HCT116 (cell line): ENCODE results near the gene KCNG1. TPM values are rescaled to one million over a fixed set of nuclear protein-coding genes. Genes with fewer than 3 reads are reported as not detected.

ENCODE experiments used
- ATAC-seq: fragments of 200-7000 bp; cut with Tn5 transposase; 2 replicates; pipeline ENCODE4 v1.9.1; 2020; ENCODE audit warnings: mild to moderate bottlenecking, moderate library complexity
- BruUV-seq: library from RNA; stranded (reverse); fragments of 400-500 nt; replicated peaks from 2 replicates; lab custom pipeline; 2021; lab: Mats Ljungman, UMichigan
- CTCF ChIA-PET: fragments of 300-600 bp; sonication (Branson Sonifier 250); formaldehyde crosslinking; loops from one replicate; lab custom pipeline; 2021; ENCODE audit warnings: antibody characterized with exemption; lab: Charles Lee
- POLR2A ChIA-PET: fragments of 300-600, 350-600 bp; sonication (Branson Sonifier 250); formaldehyde crosslinking; loops from one replicate; lab custom pipeline; 2021; ENCODE audit warnings: antibody characterized with exemption; lab: Charles Lee
- RAD21 ChIA-PET, 2 experiments: fragments of 300-600 bp; sonication (Branson Sonifier 250); formaldehyde crosslinking; loops; one replicate each; lab custom pipeline; 2023; ENCODE audit warnings: low total read pairs in 2 of 2; ENCODE audit not compliant: uncharacterized antibody in 2 of 2, unreplicated experiment in 2 of 2, low non-redundant PET in 1 of 2; lab: Charles Lee
- DNase-seq: peaks from one replicate; pipeline ENCODE4 v3.0.0-alpha.2; 2010; ENCODE audit warnings: low read depth, low spot score
- H2AFZ ChIP-seq: fragments of 200-600 bp; shearing (Covaris generic), sonication (generic); 2 replicates; pipeline ENCODE4 v1.6.1; 2017; ENCODE audit warnings: low read depth, mixed run types, mixed read lengths, antibody characterized with exemption, low read length; ENCODE audit not compliant: poor library complexity, severe bottlenecking
- H3K27ac ChIP-seq: 2 replicates; pipeline ENCODE4 v1.5.1; 2012; ENCODE audit warnings: low read depth, low read length
- H3K27me3 ChIP-seq: fragments of 200-600 bp; sonication (generic); 2 replicates; pipeline ENCODE4 v1.6.1; 2016; ENCODE audit warnings: mixed run types, low read length, mixed read lengths; ENCODE audit not compliant: insufficient read depth
- H3K36me3 ChIP-seq, 2 experiments: fragments of 200-500 bp in 1 of 2; fragments of 200-600 bp in 1 of 2; sonication (Bioruptor generic) in 1 of 2; sonication (generic) in 1 of 2; 2 replicates each; pipeline versions ENCODE4 v1.5.1 to v1.6.1; 2014 to 2016; ENCODE audit warnings: low read length in 2 of 2, inconsistent platforms in 1 of 2, mixed read lengths in 1 of 2, mixed run types in 1 of 2; ENCODE audit not compliant: insufficient read depth in 2 of 2, control insufficient read depth in 1 of 2
- H3K4me1 ChIP-seq, 2 experiments: fragments of 200-600 bp in 1 of 2; sonication (generic) in 1 of 2; 2 replicates each; pipeline versions ENCODE4 v1.5.1 to v1.6.1; 2012 to 2017; ENCODE audit warnings: low read length in 2 of 2, inconsistent platforms in 1 of 2, mild to moderate bottlenecking in 1 of 2, mixed read lengths in 1 of 2, mixed run types in 1 of 2, moderate library complexity in 1 of 2; ENCODE audit not compliant: insufficient read depth in 2 of 2, control insufficient read depth in 1 of 2
- H3K4me2 ChIP-seq: fragments of 200-600 bp; sonication (generic); 2 replicates; pipeline ENCODE4 v1.6.1; 2017; ENCODE audit warnings: mixed run types, low read length, mixed read lengths
- H3K4me3 ChIP-seq, 2 experiments: fragments of 200-600 bp in 1 of 2; sonication (generic) in 1 of 2; replicated peaks in 1 of 2; 2 replicates each; pipeline ENCODE4 v1.5.1; 2011 to 2016; ENCODE audit warnings: low read length in 2 of 2, control low read depth in 1 of 2, low read depth in 1 of 2, mild to moderate bottlenecking in 1 of 2, mixed read lengths in 1 of 2, mixed run types in 1 of 2
- H3K79me2 ChIP-seq: fragments of 200-600 bp; sonication (generic); 2 replicates; pipeline ENCODE4 v1.6.1; 2017; ENCODE audit warnings: mild to moderate bottlenecking, mixed run types, low read length, moderate library complexity, mixed read lengths; ENCODE audit not compliant: insufficient read depth
- H3K9ac ChIP-seq: fragments of 200-600 bp; sonication (generic); 2 replicates; pipeline ENCODE4 v1.6.1; 2016; ENCODE audit warnings: low read length, mixed read lengths
- H3K9me2 ChIP-seq: fragments of 200-600 bp; sonication (generic), shearing (Covaris generic); 2 replicates; pipeline ENCODE4 v1.6.1; 2017; ENCODE audit warnings: mixed run types, mild to moderate bottlenecking, moderate library complexity; ENCODE audit not compliant: insufficient read depth
- H3K9me3 ChIP-seq, 2 experiments: fragments of 200-500 bp in 1 of 2; fragments of 200-600 bp in 1 of 2; sonication (Bioruptor generic) in 1 of 2; sonication (generic) in 1 of 2; 2 replicates each; pipeline ENCODE4 v1.6.1; 2014 to 2017; ENCODE audit warnings: low read length in 2 of 2, mixed read lengths in 2 of 2, inconsistent platforms in 1 of 2, low read depth in 1 of 2, mild to moderate bottlenecking in 1 of 2, mixed run types in 1 of 2, moderate library complexity in 1 of 2; ENCODE audit not compliant: control insufficient read depth in 1 of 2, insufficient read depth in 1 of 2
- H4K20me1 ChIP-seq: fragments of 200-600 bp; sonication (generic), shearing (Covaris generic); 2 replicates; pipeline ENCODE4 v1.6.1; 2017; ENCODE audit warnings: mixed run types, mild to moderate bottlenecking, moderate library complexity; ENCODE audit not compliant: insufficient read depth
- CBX3 ChIP-seq: IDR thresholded peaks from 2 replicates; pipeline ENCODE4 v1.6.1; 2012; ENCODE audit warnings: low read depth
- CEBPB ChIP-seq: IDR thresholded peaks from 2 replicates; pipeline ENCODE4 v1.6.1; 2012; ENCODE audit warnings: low read depth
- ELF1 ChIP-seq: IDR thresholded peaks from 2 replicates; pipeline ENCODE4 v1.6.1; 2012; ENCODE audit warnings: low read depth, borderline replicate concordance
- EZH2 ChIP-seq: fragments of 200-600 bp; sonication (generic); IDR thresholded peaks from 2 replicates; pipeline ENCODE4 v1.6.1; 2017; ENCODE audit warnings: antibody characterized with exemption, mixed run types
- EZH2phosphoT487 ChIP-seq: fragments of 200-600 bp; IDR thresholded peaks from 2 replicates; pipeline ENCODE4 v1.6.1; 2018; ENCODE audit warnings: antibody characterized with exemption, borderline replicate concordance
- FOSL1 ChIP-seq: IDR thresholded peaks from 2 replicates; pipeline ENCODE4 v1.6.1; 2012; ENCODE audit warnings: low read depth
- JUND ChIP-seq: IDR thresholded peaks from 2 replicates; pipeline ENCODE4 v1.6.1; 2012
- POLR2A ChIP-seq: IDR thresholded peaks from 2 replicates; pipeline ENCODE4 v1.7.0; 2011; ENCODE audit warnings: borderline replicate concordance; ENCODE audit not compliant: insufficient read depth, insufficient read length; ENCODE audit errors: extremely low read depth
- RAD21 ChIP-seq: IDR thresholded peaks from 2 replicates; pipeline ENCODE4 v1.6.1; 2012; ENCODE audit warnings: low read depth, mild to moderate bottlenecking
- SIN3A ChIP-seq: IDR thresholded peaks from 2 replicates; pipeline ENCODE4 v1.6.1; 2012; ENCODE audit warnings: low read depth
- SRF ChIP-seq: IDR thresholded peaks from 2 replicates; pipeline ENCODE4 v1.6.1; 2012; ENCODE audit warnings: low read depth
- TCF7L2 ChIP-seq: IDR thresholded peaks from 2 replicates; pipeline ENCODE4 v1.7.0; 2011; ENCODE audit warnings: borderline replicate concordance, inconsistent platforms; ENCODE audit not compliant: insufficient read depth, insufficient read length; ENCODE audit errors: extremely low read depth
- YY1 ChIP-seq: IDR thresholded peaks from 2 replicates; pipeline ENCODE4 v1.6.1; 2011; ENCODE audit warnings: low read length, low read depth, moderate library complexity, mild to moderate bottlenecking; ENCODE audit not compliant: insufficient replicate concordance; ENCODE audit errors: extremely low read depth
- ZFX ChIP-seq: fragments of 450-650 bp; IDR thresholded peaks from 2 replicates; pipeline ENCODE4 v1.6.1; 2017
- ZNF274 ChIP-seq: fragments of 200-500 bp; sonication (Bioruptor generic); IDR thresholded peaks from 2 replicates; pipeline ENCODE4 v1.6.1; 2014; ENCODE audit warnings: mild to moderate bottlenecking, low read depth, low read length, inconsistent platforms
- intact Hi-C: fragments of 100-400 bp; cut with micrococcal nuclease; formaldehyde crosslinking; loops from 2 replicates; pipeline ENCODE4 v1.10.0; 2022
- total RNA-seq: library from RNA; stranded (reverse); gene quantifications from one replicate; pipeline ENCODE4 v1.2.1, GENCODE V29; 2021; ENCODE audit not compliant: unreplicated experiment
- TF ChIP-seq, protein P1 (sequence below): IDR thresholded peaks from 2 replicates; pipeline ENCODE4 v1.6.1; 2012
- TF ChIP-seq, protein P2 (sequence below): IDR thresholded peaks from 2 replicates; pipeline ENCODE4 v1.6.1; 2011; ENCODE audit warnings: mild to moderate bottlenecking, low read length, moderate library complexity; ENCODE audit not compliant: insufficient replicate concordance; ENCODE audit errors: extremely low read depth

The KCNG1 gene
- total RNA-seq, 1 experiment from 2014 or later: 54.6 TPM

DNA sequence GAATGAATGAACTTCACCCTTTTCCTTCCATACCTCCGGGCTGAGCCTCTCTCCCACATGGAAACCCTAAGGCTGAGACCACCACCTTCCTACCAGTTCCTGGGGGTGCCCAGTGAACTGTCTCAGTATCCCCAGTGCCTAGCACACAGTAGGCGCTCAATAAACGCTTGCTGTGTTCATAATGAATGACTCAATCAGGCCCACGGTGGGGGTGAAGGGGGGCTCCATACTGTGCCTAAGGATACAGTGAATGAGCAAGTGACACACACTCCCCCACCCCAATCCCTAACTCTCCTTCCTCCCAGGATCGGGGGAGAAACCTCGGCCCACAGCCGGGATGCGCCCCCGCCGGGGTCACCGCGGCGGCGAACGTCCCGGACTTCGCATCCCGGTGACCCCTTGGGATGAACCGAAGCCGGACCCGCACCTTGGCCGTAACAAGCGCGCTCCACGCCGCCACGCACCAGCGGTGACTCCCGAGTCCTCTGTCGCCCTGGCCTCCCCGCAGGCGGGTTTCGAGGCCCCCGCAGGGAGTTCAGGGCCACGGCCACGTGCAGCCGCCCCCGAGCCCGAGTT, 592 bp downstream of the KCNG1 start:
- H2AFZ ChIP-seq: no peak overlapping the region
- DNase-seq: no peak
- ChIA-PET RAD21 (no interaction called here), CTCF (no interaction called here)
- H3K9ac ChIP-seq: peak overlapping the region; percentile 82
- peaks cover 29% of the 10 kb centered on the region for H3K79me2 ChIP-seq
- H3K4me1 ChIP-seq: peaks cover 3 to 19% of the 10 kb centered on the region in 2 experiments; a peak in 3 of 4 replicates
- peak overlapping the region; percentile 80 to 92 for H3K4me3 ChIP-seq
- H4K20me1 ChIP-seq: no peaks in the 10 kb centered on the region
- intact Hi-C loops: no loop called here
- ATAC-seq: peak; percentile 20
- TF ChIP-seq SRF: no peak
- TF ChIP-seq EZH2phosphoT487: no peak
- TF ChIP-seq SIN3A: no peak
- no peak for TF ChIP-seq RAD21
- TF ChIP-seq ELF1: no peak
- TF ChIP-seq FOSL1: no peak
- TF ChIP-seq ZFX: no peak
- TF ChIP-seq POLR2A: no peak
- TF ChIP-seq, all 23 proteins: peak for 0
- H3K27me3 ChIP-seq: peaks cover 6% of the 10 kb centered on the region; the same call in 1 of the 2 replicates
- POLR2A ChIA-PET: interaction anchor here (0.6 to 1.5 kb wide), 2 partner anchors 20 to 42 kb away, joined by 3 to 4 read pairs; no protein-coding TSS in a partner anchor
- H3K4me2 ChIP-seq: peak overlapping the region; percentile 99
- H3K9me3 ChIP-seq: no peaks in the 10 kb centered on the region
- H3K36me3 ChIP-seq: no peaks in the 10 kb centered on the region
- H3K27ac ChIP-seq: peak overlapping the region; percentile 76
- no TSS peak for BruUV-seq
- H3K9me2 ChIP-seq: no peaks in the 10 kb centered on the region

DNA sequence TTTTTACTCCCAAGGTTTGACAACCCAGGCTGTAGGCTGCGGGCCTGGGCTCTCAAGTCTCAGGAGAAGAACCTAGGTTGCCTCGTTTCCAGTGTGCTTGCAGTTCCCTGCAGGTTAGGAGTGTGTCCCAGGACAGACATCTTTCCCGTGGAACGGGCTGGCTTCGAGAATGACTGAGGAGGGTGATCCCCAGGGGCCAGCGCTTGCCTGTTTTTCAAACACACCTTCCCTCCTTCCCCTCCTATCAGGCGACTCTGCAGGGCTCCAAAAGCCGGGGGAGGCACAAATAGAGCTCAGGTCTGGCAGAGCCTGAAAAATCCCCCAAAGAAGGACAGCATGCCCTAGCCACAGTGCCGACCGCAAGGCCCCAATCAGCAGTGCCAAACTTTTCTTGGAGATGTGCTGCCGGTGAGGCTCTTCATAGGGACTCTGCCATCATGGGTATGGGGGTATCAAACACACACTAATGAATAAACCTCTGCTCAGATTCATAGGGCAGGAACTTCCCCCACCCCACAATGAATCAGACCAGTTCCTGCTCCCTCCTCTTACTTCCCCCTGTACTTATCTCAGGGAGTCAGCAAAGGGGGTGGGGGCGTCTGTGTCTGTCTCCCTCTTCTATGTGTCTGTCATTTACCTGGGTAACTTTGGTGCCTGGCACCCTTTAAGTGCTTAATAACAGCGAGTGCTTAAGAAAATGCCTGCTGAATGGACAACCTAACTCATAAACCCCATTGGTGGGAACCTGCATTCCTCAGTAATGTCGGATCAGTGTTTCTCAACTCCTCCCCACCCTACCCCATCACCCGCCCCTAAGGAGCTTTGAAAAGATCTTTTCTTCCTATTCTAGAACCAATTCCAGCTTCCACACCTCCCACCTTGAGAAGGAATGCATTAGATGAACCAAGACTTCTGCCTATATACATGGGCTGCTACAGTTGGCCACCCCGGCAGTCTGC, 1.6 kb downstream of the KCNG1 start:
- Histone ChIP-seq H3K4me1 (peaks cover 3 to 19% of the 10 kb centered on the region in 2 experiments; a peak in 3 of 4 replicates), H3K9me2 (no peaks in the 10 kb centered on the region), H4K20me1 (no peaks in the 10 kb centered on the region), H3K79me2 (peaks cover 29% of the 10 kb centered on the region), H3K4me2 (peak overlapping the region; percentile 99), H3K9me3 (no peaks in the 10 kb centered on the region), H2AFZ (no peak overlapping the region), H3K4me3 (peak overlapping the region; percentile 80 to 92), H3K36me3 (no peaks in the 10 kb centered on the region), H3K27me3 (no peaks in the 10 kb centered on the region), H3K27ac (no peak overlapping the region), H3K9ac (peak overlapping the region; percentile 82)
- ChIA-PET POLR2A (interaction anchor here (0.6 to 1.5 kb wide), 2 partner anchors 21 to 41 kb away, joined by 3 to 4 read pairs; no protein-coding TSS in a partner anchor), RAD21 (no interaction called here), CTCF (no interaction called here)
- intact Hi-C loops: no loop called here
- BruUV-seq: TSS peak; percentile 40
- ATAC-seq (no peak), DNase-seq (no peak)
- TF ChIP-seq CBX3 (no peak), ZNF274 (no peak), RAD21 (no peak), ZFX (no peak), TCF7L2 (no peak), SIN3A (no peak), YY1 (no peak), JUND (no peak), EZH2 (no peak), CEBPB (no peak)
- TF ChIP-seq, protein P1, sequence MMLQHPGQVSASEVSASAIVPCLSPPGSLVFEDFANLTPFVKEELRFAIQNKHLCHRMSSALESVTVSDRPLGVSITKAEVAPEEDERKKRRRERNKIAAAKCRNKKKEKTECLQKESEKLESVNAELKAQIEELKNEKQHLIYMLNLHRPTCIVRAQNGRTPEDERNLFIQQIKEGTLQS: no peak
- TF ChIP-seq, protein P2, sequence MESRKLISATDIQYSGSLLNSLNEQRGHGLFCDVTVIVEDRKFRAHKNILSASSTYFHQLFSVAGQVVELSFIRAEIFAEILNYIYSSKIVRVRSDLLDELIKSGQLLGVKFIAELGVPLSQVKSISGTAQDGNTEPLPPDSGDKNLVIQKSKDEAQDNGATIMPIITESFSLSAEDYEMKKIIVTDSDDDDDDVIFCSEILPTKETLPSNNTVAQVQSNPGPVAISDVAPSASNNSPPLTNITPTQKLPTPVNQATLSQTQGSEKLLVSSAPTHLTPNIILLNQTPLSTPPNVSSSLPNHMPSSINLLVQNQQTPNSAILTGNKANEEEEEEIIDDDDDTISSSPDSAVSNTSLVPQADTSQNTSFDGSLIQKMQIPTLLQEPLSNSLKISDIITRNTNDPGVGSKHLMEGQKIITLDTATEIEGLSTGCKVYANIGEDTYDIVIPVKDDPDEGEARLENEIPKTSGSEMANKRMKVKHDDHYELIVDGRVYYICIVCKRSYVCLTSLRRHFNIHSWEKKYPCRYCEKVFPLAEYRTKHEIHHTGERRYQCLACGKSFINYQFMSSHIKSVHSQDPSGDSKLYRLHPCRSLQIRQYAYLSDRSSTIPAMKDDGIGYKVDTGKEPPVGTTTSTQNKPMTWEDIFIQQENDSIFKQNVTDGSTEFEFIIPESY: no peak
